HEK293T (cell line): ENCODE results near the gene SLC9A9.

Experiments
- CTCF ChIA-PET: fragments of 350-600 bp; formaldehyde crosslinking; extraction: SDS; loops from one replicate; lab custom pipeline; 2021; ENCODE audit warnings: antibody characterized with exemption, inconsistent platforms; lab: Yijun Ruan, JAX
- POLR2A ChIA-PET: fragments of 350-600 bp; formaldehyde crosslinking; extraction: SDS; loops from one replicate; lab custom pipeline; 2020; ENCODE audit warnings: antibody characterized with exemption, inconsistent platforms; lab: Yijun Ruan, JAX
- DNase-seq: peaks from one replicate; pipeline ENCODE4 v3.0.0; 2012; ENCODE audit warnings: mixed read lengths; ENCODE audit errors: extremely low spot score
- ARNT ChIP-seq: fragments of 450-650 bp; IDR thresholded peaks from 2 replicates; pipeline ENCODE4 v1.6.1; 2017; ENCODE audit warnings: mild to moderate bottlenecking
- BHLHE40 ChIP-seq: fragments of 450-650 bp; IDR thresholded peaks from 2 replicates; pipeline ENCODE4 v1.6.1; 2016; ENCODE audit warnings: mild to moderate bottlenecking, moderate library complexity, borderline replicate concordance
- CTBP1 ChIP-seq: fragments of 450-650 bp; IDR thresholded peaks from 2 replicates; pipeline ENCODE4 v1.6.1; 2016; ENCODE audit warnings: borderline replicate concordance
- ELF4 ChIP-seq: fragments of 450-650 bp; IDR thresholded peaks from 2 replicates; pipeline ENCODE4 v1.6.1; 2017; ENCODE audit warnings: antibody characterized with exemption
- FOXA1 ChIP-seq: fragments of 450-650 bp; IDR thresholded peaks from 2 replicates; pipeline ENCODE4 v1.6.1; 2016; ENCODE audit warnings: mild to moderate bottlenecking
- FOXK2 ChIP-seq: fragments of 450-650 bp; IDR thresholded peaks from 2 replicates; pipeline ENCODE4 v1.6.1; 2016; ENCODE audit warnings: mild to moderate bottlenecking
- FOXM1 ChIP-seq: fragments of 450-650 bp; IDR thresholded peaks from 2 replicates; pipeline ENCODE4 v1.6.1; 2017; ENCODE audit warnings: mild to moderate bottlenecking, borderline replicate concordance
- HDGF ChIP-seq: fragments of 450-650 bp; IDR thresholded peaks from 2 replicates; pipeline ENCODE4 v1.6.1; 2017; ENCODE audit warnings: antibody characterized with exemption, borderline replicate concordance
- L3MBTL2 ChIP-seq: fragments of 450-650 bp; conservative IDR thresholded peaks from 2 replicates; pipeline ENCODE4 v1.6.1; 2016; ENCODE audit warnings: mild to moderate bottlenecking
- LEF1 ChIP-seq: fragments of 450-650 bp; IDR thresholded peaks from 2 replicates; pipeline ENCODE4 v1.6.1; 2017; ENCODE audit warnings: mild to moderate bottlenecking, borderline replicate concordance
- NFRKB ChIP-seq: fragments of 450-650 bp; IDR thresholded peaks from 2 replicates; pipeline ENCODE4 v1.6.1; 2016; ENCODE audit warnings: mild to moderate bottlenecking, moderate library complexity
- SP1 ChIP-seq: fragments of 450-650 bp; IDR thresholded peaks from 2 replicates; pipeline ENCODE4 v1.6.1; 2017
- SUZ12 ChIP-seq: fragments of 450-650 bp; IDR thresholded peaks from 2 replicates; pipeline ENCODE4 v1.6.1; 2016; ENCODE audit warnings: mild to moderate bottlenecking
- TARDBP ChIP-seq: fragments of 450-650 bp; IDR thresholded peaks from 2 replicates; pipeline ENCODE4 v1.6.1; 2016
- ZNF384 ChIP-seq: fragments of 450-650 bp; IDR thresholded peaks from 2 replicates; pipeline ENCODE4 v1.6.1; 2016
- TF ChIP-seq, protein P1 (sequence below): fragments of 450-650 bp; IDR thresholded peaks from 2 replicates; pipeline ENCODE4 v1.6.1; 2016

Gene SLC9A9

DNA sequence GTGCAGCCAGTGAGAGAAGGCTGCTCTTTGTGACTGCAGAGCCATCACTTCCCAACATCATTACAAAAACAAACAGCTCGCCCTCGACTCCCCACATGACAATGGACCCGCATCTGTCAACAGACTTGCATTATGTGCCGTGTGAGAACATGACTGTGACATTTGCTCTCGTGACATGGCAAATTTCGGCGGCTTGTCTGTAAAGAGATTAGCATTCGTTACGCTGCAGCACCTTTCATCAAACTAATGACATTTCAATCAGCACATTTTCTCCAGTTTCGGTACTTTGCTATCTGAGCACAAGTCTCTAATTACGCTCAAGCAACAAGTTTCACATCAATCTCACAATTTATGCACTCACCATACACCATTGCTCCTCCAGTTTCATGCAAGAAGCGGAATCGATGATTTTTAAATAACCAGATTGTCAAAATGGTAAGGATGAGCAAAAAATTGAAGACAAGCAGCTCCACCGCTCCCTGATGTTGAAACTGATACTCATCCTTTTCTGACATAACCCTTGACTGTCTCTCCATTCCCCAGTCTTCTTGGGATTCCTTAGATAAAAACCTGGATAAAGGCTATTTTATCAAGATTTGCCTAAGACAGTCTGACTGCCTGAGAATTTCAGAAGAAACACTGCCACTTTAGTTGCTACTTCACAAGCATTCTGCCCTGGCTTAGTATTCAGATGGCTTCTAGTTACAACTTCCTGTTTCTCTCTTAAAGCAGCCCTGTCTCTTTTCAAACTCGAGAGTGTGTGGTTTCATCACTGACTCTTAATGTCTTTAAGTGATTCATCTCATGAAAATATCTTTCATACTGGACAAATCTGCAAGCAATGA, at the start of gene SLC9A9:
SLC9A9 (minus strand) TSS at position 682 of the 845 bp plus-strand sequence; CDS start at position 536, 146 bp downstream.
- TF ChIP-seq LEF1 (no peak), L3MBTL2 (peak; percentile 47; the same call in 1 of the 2 replicates), ZNF384 (no peak)
- peak; percentile 53 for DNase-seq
- POLR2A ChIA-PET: no interaction called here
- CTCF ChIA-PET: interaction anchor here (0.6 kb wide), 1 partner anchor 27 kb away, joined by 4 read pairs; no protein-coding TSS in a partner anchor

DNA sequence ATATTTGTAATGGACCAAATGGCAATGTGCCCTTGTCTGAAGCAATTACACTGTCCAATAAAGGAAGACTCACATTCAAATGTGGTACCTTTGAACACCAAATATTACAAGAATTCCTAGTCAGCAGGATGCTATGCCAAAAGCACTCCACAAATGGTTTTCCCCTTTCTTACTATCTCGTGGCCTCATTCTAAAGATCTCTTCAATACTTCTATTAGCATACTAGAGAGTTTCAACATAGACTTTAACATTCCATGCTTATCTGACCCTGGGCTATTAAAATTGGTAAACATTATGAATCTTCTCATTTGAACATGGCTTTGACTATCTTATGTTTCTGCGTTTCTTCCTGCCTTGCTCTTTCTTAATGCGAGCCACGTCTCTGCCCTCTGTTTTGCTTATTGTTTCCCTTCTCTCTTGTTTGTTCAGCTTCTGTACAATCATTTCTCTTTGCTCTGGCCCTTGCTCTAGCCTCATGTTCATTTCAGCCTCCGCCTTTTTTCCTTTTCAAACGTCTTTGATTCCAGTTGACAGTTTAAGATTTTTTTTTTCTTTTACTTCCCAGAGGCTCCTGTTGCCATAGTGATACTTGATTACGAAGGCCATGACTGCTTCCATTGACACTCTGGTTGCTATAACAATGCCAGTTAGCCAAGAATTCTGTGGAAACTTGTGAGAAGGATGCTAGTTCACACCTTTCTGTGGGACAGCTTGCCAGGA, 49.5 kb upstream of the SLC9A9 start:
- POLR2A ChIA-PET: no interaction called here
- no peak for DNase-seq
- CTCF ChIA-PET: no interaction called here
- no peak for TF ChIP-seq ELF4
- no peak for TF ChIP-seq HDGF
- TF ChIP-seq ZNF384: no peak
- TF ChIP-seq FOXA1: no peak
- no peak for TF ChIP-seq CTBP1
- no peak for TF ChIP-seq FOXK2
- TF ChIP-seq BHLHE40: no peak

DNA sequence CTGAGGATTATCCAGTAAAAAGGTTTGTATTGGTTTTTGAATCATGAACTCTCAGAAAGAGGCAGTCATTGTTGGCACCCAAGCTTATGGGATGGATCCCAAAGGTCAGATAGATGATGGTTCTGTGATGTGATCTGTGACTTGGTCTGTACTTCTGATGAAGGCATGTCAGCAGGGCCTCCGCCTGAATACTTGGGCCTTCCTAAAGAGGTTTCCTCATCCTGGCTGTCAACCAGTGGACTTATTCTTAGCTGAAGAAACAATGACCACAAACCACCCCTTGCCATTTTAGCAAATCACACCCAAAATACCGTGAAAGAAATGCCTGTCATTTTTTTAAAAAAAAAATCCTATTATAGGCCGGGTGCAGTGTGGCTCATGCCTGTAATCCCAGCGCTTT, 48.2 kb upstream of the SLC9A9 start:
- CTCF ChIA-PET: interaction anchor here (0.6 kb wide), 1 partner anchor 102 kb away, joined by 7 read pairs; no protein-coding TSS in a partner anchor
- DNase-seq: no peak

DNA sequence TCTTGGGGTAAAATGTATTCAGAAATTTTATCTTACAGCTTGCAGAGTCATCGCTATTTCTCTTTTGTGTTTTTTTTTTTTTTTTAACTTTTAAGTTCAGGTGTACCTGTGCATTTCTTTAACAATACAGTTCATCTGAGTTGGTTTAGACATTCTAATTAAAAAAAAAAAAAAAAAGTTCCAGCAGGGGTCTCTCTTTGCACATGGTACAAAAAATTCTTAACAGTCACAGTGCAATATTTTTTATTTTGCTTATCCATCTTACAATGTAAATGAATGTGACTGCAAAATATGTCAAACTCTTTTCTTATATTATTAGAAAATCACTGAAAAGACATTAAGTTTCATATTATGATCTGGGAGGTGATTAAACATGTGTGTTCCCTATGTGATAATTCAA, 47.5 kb upstream of the SLC9A9 start:
- CTCF ChIA-PET: interaction anchor here (0.6 kb wide), 1 partner anchor 103 kb away, joined by 7 read pairs; no protein-coding TSS in a partner anchor
- POLR2A ChIA-PET: interaction anchor here (1.6 kb wide), 1 partner anchor 76 kb away, joined by 8 read pairs; the partner anchor contains the start of gene DIPK2A
- DNase-seq: no peak
- no peak for TF ChIP-seq HDGF
- TF ChIP-seq SUZ12: no peak
- TF ChIP-seq FOXM1: no peak

More for the DNA sequence above, 48.2 kb upstream of the SLC9A9 start:
- TF ChIP-seq, protein P1, sequence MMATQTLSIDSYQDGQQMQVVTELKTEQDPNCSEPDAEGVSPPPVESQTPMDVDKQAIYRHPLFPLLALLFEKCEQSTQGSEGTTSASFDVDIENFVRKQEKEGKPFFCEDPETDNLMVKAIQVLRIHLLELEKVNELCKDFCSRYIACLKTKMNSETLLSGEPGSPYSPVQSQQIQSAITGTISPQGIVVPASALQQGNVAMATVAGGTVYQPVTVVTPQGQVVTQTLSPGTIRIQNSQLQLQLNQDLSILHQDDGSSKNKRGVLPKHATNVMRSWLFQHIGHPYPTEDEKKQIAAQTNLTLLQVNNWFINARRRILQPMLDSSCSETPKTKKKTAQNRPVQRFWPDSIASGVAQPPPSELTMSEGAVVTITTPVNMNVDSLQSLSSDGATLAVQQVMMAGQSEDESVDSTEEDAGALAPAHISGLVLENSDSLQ: no peak
- TF ChIP-seq LEF1: no peak
- TF ChIP-seq ARNT: no peak
- TF ChIP-seq FOXK2: no peak
- no peak for TF ChIP-seq FOXA1
- no peak for TF ChIP-seq ELF4
- TF ChIP-seq HDGF: no peak
- no peak for TF ChIP-seq SUZ12
- TF ChIP-seq NFRKB: no peak
- TF ChIP-seq BHLHE40: no peak
- no peak for TF ChIP-seq TARDBP
- TF ChIP-seq ZNF384: no peak
- POLR2A ChIA-PET: interaction anchor here (0.6 to 1.6 kb wide), 2 partner anchors 75 to 1852 kb away, joined by 4 to 8 read pairs; partner anchors contain the start of gene DIPK2A

DNA sequence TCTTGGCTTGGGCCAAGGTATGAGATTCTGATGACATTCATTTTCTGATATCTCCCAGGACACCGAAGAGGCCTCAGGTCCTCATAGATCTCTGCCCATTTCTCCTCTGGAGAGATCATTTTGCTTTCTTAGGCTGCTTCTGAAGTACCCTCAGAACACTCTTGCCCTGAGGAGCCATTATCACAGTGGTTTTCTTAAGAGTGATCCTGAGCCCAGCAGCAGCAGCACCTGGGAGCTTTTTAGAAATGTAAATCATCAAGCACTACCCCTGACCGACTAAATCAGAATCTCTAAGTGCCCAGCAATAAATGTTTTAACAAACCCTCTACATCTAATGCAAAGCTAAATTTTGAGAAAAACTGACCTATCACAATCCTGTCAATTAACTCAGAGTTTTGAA, 40.6 kb upstream of the SLC9A9 start:
- POLR2A ChIA-PET: no interaction called here
- DNase-seq: no peak
- TF ChIP-seq SP1 (no peak), LEF1 (no peak), FOXM1 (no peak), HDGF (no peak), ELF4 (no peak), TARDBP (no peak), CTBP1 (no peak), FOXK2 (no peak), ZNF384 (no peak), ARNT (no peak), BHLHE40 (no peak), L3MBTL2 (no peak), FOXA1 (no peak), NFRKB (no peak), SUZ12 (no peak)
- TF ChIP-seq, protein P1: no peak
- CTCF ChIA-PET: no interaction called here

DNA sequence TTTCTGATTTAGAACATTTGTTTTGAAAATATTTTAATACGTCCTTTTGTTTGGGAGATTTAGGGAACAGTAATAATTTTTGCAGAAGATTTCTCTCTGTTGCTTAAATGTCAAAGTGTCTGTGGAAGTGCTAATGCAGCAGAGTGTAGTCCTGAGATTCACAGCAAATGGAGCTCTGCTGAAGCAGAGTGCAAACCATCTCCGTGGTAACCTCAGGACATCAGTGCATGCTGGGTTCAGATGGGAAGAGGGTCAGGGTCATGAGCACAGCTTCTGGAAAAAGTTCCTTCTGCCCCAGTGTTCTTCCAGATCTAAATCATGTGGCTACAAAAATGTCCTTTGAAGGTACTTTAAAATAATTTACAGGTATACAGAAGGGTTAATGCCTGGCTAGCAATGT, 39.9 kb upstream of the SLC9A9 start:
- CTCF ChIA-PET: no interaction called here

More for the DNA sequence above, 39.9 kb upstream of the SLC9A9 start:
- POLR2A ChIA-PET: no interaction called here
- TF ChIP-seq, protein P1: no peak
- TF ChIP-seq HDGF (no peak), SP1 (no peak), NFRKB (no peak)
- no peak for DNase-seq
